OCI-LY3 (cell line): ENCODE results near the gene VPS26A.

Experiments used
- EZH2phosphoT487 ChIP-seq: fragments of 200-600 bp; shearing (Covaris generic); IDR thresholded peaks from 2 replicates; pipeline ENCODE4 v1.6.1; 2018; ENCODE audit warnings: antibody characterized with exemption, mixed run types, low read depth
- TF ChIP-seq, protein P1 (sequence below): fragments of 200-600, 300-600 bp; sonication (generic); IDR thresholded peaks from 2 replicates; pipeline ENCODE4 v1.5.1; 2014; ENCODE audit warnings: antibody characterized with exemption, low read length, low read depth

DNA sequence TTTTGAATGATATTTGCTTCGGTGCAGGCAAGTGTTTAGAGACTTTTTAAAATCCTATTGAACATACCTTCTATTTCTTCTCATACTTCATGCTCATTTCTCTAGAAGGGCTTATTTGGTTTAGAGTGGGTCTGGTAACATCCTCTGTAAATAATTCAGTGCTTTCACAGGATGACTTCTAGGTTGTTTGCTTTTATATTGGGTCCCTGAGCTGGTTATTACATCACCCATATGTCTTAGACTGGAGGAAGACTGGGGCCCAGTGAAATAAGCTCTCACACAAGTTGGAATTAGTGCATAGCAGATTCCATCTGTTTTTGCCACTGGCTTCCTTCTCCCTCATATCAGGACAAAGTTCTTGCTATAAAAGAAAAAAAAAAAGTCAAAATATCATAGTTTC is 62.5 kb downstream of the VPS26A start:
- TF ChIP-seq, protein P1, sequence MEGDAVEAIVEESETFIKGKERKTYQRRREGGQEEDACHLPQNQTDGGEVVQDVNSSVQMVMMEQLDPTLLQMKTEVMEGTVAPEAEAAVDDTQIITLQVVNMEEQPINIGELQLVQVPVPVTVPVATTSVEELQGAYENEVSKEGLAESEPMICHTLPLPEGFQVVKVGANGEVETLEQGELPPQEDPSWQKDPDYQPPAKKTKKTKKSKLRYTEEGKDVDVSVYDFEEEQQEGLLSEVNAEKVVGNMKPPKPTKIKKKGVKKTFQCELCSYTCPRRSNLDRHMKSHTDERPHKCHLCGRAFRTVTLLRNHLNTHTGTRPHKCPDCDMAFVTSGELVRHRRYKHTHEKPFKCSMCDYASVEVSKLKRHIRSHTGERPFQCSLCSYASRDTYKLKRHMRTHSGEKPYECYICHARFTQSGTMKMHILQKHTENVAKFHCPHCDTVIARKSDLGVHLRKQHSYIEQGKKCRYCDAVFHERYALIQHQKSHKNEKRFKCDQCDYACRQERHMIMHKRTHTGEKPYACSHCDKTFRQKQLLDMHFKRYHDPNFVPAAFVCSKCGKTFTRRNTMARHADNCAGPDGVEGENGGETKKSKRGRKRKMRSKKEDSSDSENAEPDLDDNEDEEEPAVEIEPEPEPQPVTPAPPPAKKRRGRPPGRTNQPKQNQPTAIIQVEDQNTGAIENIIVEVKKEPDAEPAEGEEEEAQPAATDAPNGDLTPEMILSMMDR = no peak
- no peak for TF ChIP-seq EZH2phosphoT487
